Fibroblast of pulmonary artery (primary cell): ENCODE measurements around the gene MRGPRG.

ENCODE experiments used
- DNase-seq: peaks from one replicate; pipeline ENCODE4 v3.0.0-alpha.2; 2010; ENCODE audit warnings: low read depth
- H3K4me3 ChIP-seq: replicated peaks from 2 replicates; pipeline ENCODE4 v1.5.1; 2011; ENCODE audit warnings: low read depth, mild to moderate bottlenecking, control low read depth, low read length, moderate library complexity
- CTCF ChIP-seq: IDR thresholded peaks from 2 replicates; pipeline ENCODE4 v1.5.1; 2011; ENCODE audit warnings: mild to moderate bottlenecking, control low read depth, low read length, inconsistent platforms; ENCODE audit errors: missing control alignments

The MRGPRG gene

GRCh38 chr11:3199537-3200295 is 18.9 kb downstream of the MRGPRG start:
- H3K4me3 ChIP-seq, result no peak overlapping the region
- no peak for TF ChIP-seq CTCF
- DNase-seq, result no peak

- H3K4me3 ChIP-seq, result no peak overlapping the region
- TF ChIP-seq CTCF, result no peak
- no peak for DNase-seq
These were observed 19.8 kb downstream of the MRGPRG start for GRCh38 chr11:3198815-3199214.

GRCh38 chr11:3197878-3198528 is 20.6 kb downstream of the MRGPRG start:
- TF ChIP-seq CTCF, result no peak
- DNase-seq, result no peak

GRCh38 chr11:3197044-3197695 is 21.4 kb downstream of the MRGPRG start:
- DNase-seq, result no peak
- no peak overlapping the region for H3K4me3 ChIP-seq

More at GRCh38 chr11:3197878-3198528, 20.6 kb downstream of the MRGPRG start:
- H3K4me3 ChIP-seq, result no peak overlapping the region

GRCh38 chr11:3196161-3197043 is 22.2 kb downstream of the MRGPRG start:
- DNase-seq, result no peak
- TF ChIP-seq CTCF, result no peak
- H3K4me3 ChIP-seq, result no peak overlapping the region

More at GRCh38 chr11:3197044-3197695, 21.4 kb downstream of the MRGPRG start:
- TF ChIP-seq CTCF, result no peak
